HepG2 (cell line): ENCODE data around the gene IGF2BP3. TPM values are rescaled to one million over a fixed set of nuclear protein-coding genes. Genes with fewer than 3 reads are reported as not detected.

ENCODE experiments used
- ATAC-seq: fragments of 200-7000 bp; cut with Tn5 transposase; 3 replicates; pipeline ENCODE4 v1.9.1; 2020; ENCODE audit warnings: mild to moderate bottlenecking, moderate library complexity
- BruUV-seq: library from RNA; stranded (reverse); fragments of 400-500 nt; replicated peaks from 2 replicates; lab custom pipeline; 2021; lab: Mats Ljungman, UMichigan
- CTCF ChIA-PET: fragments of 300-600 bp; formaldehyde crosslinking; extraction: SDS; loops from one replicate; lab custom pipeline; 2021; ENCODE audit warnings: low total read pairs, inconsistent platforms, low intra/inter-chr PET ratio; lab: Yijun Ruan, JAX
- POLR2A ChIA-PET: fragments of 350-600 bp; sonication (Branson Sonifier 250); formaldehyde crosslinking; loops from one replicate; lab custom pipeline; 2020; ENCODE audit warnings: antibody characterized with exemption, inconsistent platforms; lab: Yijun Ruan, JAX
- DNase-seq: peaks from one replicate; pipeline ENCODE4 v3.0.0-alpha.2; 2015; ENCODE audit warnings: low spot score
- FAIRE-seq: peaks from 3 replicates; lab custom pipeline; 2011; peaks lifted over from hg19 to GRCh38; lab: Jason Lieb, UNC
- H2AFZ ChIP-seq: one replicate; pipeline ENCODE4 v1.6.1; 2011; ENCODE audit warnings: low read length, inconsistent platforms
- H3K27ac ChIP-seq: fragments of 300-600 bp; 3 replicates; pipeline ENCODE4 v1.8.0; 2011; ENCODE audit warnings: mixed run types, mild to moderate bottlenecking, mixed read lengths, low read length, inconsistent platforms; ENCODE audit not compliant: insufficient read depth; ENCODE audit errors: extremely low read length
- H3K27me3 ChIP-seq, 2 experiments: fragments of 200-600 bp in 1 of 2; 2 replicates in 1 of 2; 3 replicates in 1 of 2; pipeline versions ENCODE4 v1.6.0 to v1.8.0; 2011; ENCODE audit warnings: low read length in 2 of 2, mild to moderate bottlenecking in 2 of 2, moderate library complexity in 2 of 2, inconsistent platforms in 1 of 2; ENCODE audit not compliant: insufficient read depth in 2 of 2, control insufficient read depth in 1 of 2
- H3K36me3 ChIP-seq, 2 experiments: fragments of 200-600 bp in 1 of 2; replicated peaks in 1 of 2; 2 replicates in 1 of 2; 3 replicates in 1 of 2; pipeline versions ENCODE4 v1.5.1 to v1.8.0; 2011; ENCODE audit warnings: low read length in 2 of 2, inconsistent platforms in 1 of 2; ENCODE audit not compliant: insufficient read depth in 2 of 2, control insufficient read depth in 1 of 2
- H3K4me1 ChIP-seq: 2 replicates; pipeline ENCODE4 v1.5.1; 2012; ENCODE audit warnings: low read length, inconsistent platforms; ENCODE audit not compliant: insufficient read depth
- H3K4me2 ChIP-seq: 2 replicates; pipeline ENCODE4 v1.6.0; 2011; ENCODE audit warnings: low read depth, low read length, inconsistent platforms
- H3K4me3 ChIP-seq, 3 experiments: fragments of 200-600 bp in 1 of 3; sonication (generic), shearing (Covaris generic) in 1 of 3; replicated peaks in 1 of 3; 2 replicates each; pipeline ENCODE4 v1.5.1; 2011 to 2016; ENCODE audit warnings: low read length in 3 of 3, inconsistent platforms in 2 of 3, low read depth in 2 of 3, mild to moderate bottlenecking in 2 of 3, control low read depth in 1 of 3, mixed read lengths in 1 of 3; ENCODE audit not compliant: insufficient read depth in 1 of 3
- H3K79me2 ChIP-seq: one replicate; pipeline ENCODE4 v1.6.1; 2011; ENCODE audit warnings: low read length, inconsistent platforms; ENCODE audit not compliant: insufficient read depth
- H3K9ac ChIP-seq: 2 replicates; pipeline ENCODE4 v1.6.0; 2011; ENCODE audit warnings: mild to moderate bottlenecking, low read depth, low read length, inconsistent platforms; ENCODE audit not compliant: insufficient read depth
- H3K9me3 ChIP-seq: 2 replicates; pipeline ENCODE4 v1.5.1; 2012; ENCODE audit warnings: mild to moderate bottlenecking, low read length
- H4K20me1 ChIP-seq: 2 replicates; pipeline ENCODE4 v1.6.0; 2011; ENCODE audit warnings: inconsistent platforms, mild to moderate bottlenecking, low read length, moderate library complexity; ENCODE audit not compliant: insufficient read depth
- HOXA3 ChIP-seq: sonication (generic); formaldehyde crosslinking; IDR thresholded peaks from 2 replicates; pipeline ENCODE4 v1.5.0; 2020; ENCODE audit warnings: missing genetic modification reagents
- PATZ1 ChIP-seq: sonication (generic); formaldehyde crosslinking; IDR thresholded peaks from 2 replicates; pipeline ENCODE4 v1.4.0; 2020; ENCODE audit warnings: missing genetic modification reagents
- ZNF281 ChIP-seq: sonication (generic); formaldehyde crosslinking; IDR thresholded peaks from 2 replicates; pipeline ENCODE4 v1.4.0; 2020; ENCODE audit warnings: missing genetic modification reagents, borderline replicate concordance
- ZNF564 ChIP-seq: sonication (generic); formaldehyde crosslinking; IDR thresholded peaks from 2 replicates; pipeline ENCODE4 v1.8.1; 2023; ENCODE audit warnings: mild to moderate bottlenecking, missing genetic modification reagents
- ZNF570 ChIP-seq: sonication (generic); formaldehyde crosslinking; IDR thresholded peaks from 2 replicates; pipeline ENCODE4 v1.4.0; 2020; ENCODE audit warnings: mild to moderate bottlenecking, missing genetic modification reagents, borderline replicate concordance
- WGBS: methylation state at CpG from one replicate; pipeline ENCODE4 v1.1.6; 2017; ENCODE audit warnings: low lambda C conversion rate; 5-methylcytosine and 5-hydroxymethylcytosine counted together
- in situ Hi-C: cut with HindIII; loops from 2 replicates; pipeline ENCODE4 v1.10.0; 2017; ENCODE audit warnings: low pct_unique_long_range_greater_than_20kb; ENCODE audit not compliant: extremely low pct_ligation_motif_present
- intact Hi-C: fragments of 100-400 bp; cut with micrococcal nuclease; formaldehyde crosslinking; loops from one replicate; pipeline ENCODE4 v1.10.0; 2022; ENCODE audit not compliant: unreplicated experiment
- polyA plus RNA-seq, 8 experiments: library from polyadenylated mRNA; depleted of rRNA in 3 of 8; stranded (reverse) in 7 of 8; unstranded in 1 of 8; fragments of >200 nt; fragmentation: Illumina TruSeq in 4 of 8; extraction: Trizol in 4 of 8; gene quantifications; 2 replicates each; pipeline versions ENCODE4 v1.2.1 to v1.2.3, GENCODE V29; 2011 to 2016; ENCODE audit warnings: low read depth in 4 of 8, missing spikeins in 1 of 8, mixed read lengths in 1 of 8; ENCODE audit not compliant: insufficient read depth in 1 of 8
- total RNA-seq, 5 experiments: library from RNA; depleted of rRNA; stranded (reverse); fragments of >200 nt; fragmentation: Illumina TruSeq; extraction: Trizol; gene quantifications; 2 replicates each; pipeline ENCODE4 v1.2.3, GENCODE V29; 2016; ENCODE audit warnings: low read depth in 1 of 5

The IGF2BP3 gene
- total and polyA plus RNA-seq, 2 of the 13 experiments (the other 11 are each of a cell fraction or from before 2014, with no cell fraction given) = 37.7 to 39.5 TPM

- Histone ChIP-seq H2AFZ (no peak overlapping the region), H3K9ac (no peak overlapping the region), H4K20me1 (peaks cover 6% of the 10 kb centered on the region; the same call in 1 of the 2 replicates), H3K4me2 (no peak overlapping the region)
- 92% methylated on average over 7 of the region's 7 CpGs for WGBS
- TF ChIP-seq ZNF570 (CRISPR knock-in tag) (no peak), HOXA3 (CRISPR knock-in tag) (no peak), PATZ1 (CRISPR knock-in tag) (0 out of 2 replicates have a peak, but pooled peaks have one; percentile 14), ZNF281 (CRISPR knock-in tag) (peak; percentile 75; the same call in 1 of the 2 replicates), ZNF564 (no peak)
- TF ChIP-seq, all 625 proteins: peak for 2
- peaks cover 28% of the 10 kb centered on the region for H3K4me1 ChIP-seq
- POLR2A ChIA-PET = no interaction called here
- no peak overlapping the region for H3K4me3 ChIP-seq
- peaks cover 81% of the 10 kb centered on the region for H3K79me2 ChIP-seq
- CTCF ChIA-PET = interaction anchor here (1.8 kb wide), 1 partner anchor 31 kb away, joined by 4 read pairs; no protein-coding TSS in a partner anchor
- DNase-seq = no peak
- no TSS peak for BruUV-seq
- no peaks in the 10 kb centered on the region for H3K27me3 ChIP-seq
- no peaks in the 10 kb centered on the region for H3K9me3 ChIP-seq
- H3K36me3 ChIP-seq = peaks cover 0 to 3% of the 10 kb centered on the region in 2 experiments; a peak in 2 of 5 replicates
- H3K27ac ChIP-seq = peak overlapping the region; percentile 17
- in situ Hi-C loops = loop anchor here (5.0 kb wide), 1 partner anchor 76 kb away; no protein-coding TSS in a partner anchor
- intact Hi-C loops = loop anchor here (5.0 to 10.0 kb wide), 3 partner anchors 74 to 157 kb away; no protein-coding TSS in a partner anchor
- no peak for FAIRE-seq
- ATAC-seq = no peak
Observed at GRCh38 chr7:23431702-23432199, 38.5 kb downstream of the IGF2BP3 start.
